HG03460 (cell line): Measurements from ENCODE around the gene KIAA1671.
"Not testable (repeated sequence)": the region's sequence is repeated elsewhere in the genome, so short reads cannot be mapped to it uniquely, and the experiment has no call there.

Source experiments
- ATAC-seq: cut with Tn5 transposase; IDR thresholded peaks from one replicate; pipeline ENCODE4 v1.9.1; 2021; ENCODE audit not compliant: unreplicated experiment

The KIAA1671 gene

GRCh38 chr22:25183949-25184619, 231.6 kb downstream of the KIAA1671 start:
- no peak for ATAC-seq

GRCh38 chr22:25186140-25186539, 233.6 kb downstream of the KIAA1671 start:
- no peak for ATAC-seq

DNA sequence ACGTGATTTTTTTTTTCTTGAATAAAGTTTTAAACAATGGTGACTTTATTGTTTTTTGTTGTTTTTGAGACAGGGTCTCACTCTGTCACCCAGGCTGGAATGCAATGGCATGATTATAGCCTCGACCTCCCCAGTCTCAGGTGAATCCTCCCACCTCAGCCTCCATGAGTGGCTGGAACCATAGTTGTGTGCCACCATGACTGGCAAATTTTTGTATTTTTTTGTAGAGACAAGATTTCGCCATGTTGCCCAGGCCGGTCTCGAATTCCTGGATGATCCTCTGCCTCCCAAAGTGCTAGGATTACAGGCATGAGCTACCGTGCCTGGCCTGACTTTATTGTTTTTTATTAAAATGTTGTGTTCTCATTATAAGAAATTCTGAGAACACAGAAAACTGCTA, 235.0 kb downstream of the KIAA1671 start:
- ATAC-seq: no peak

DNA sequence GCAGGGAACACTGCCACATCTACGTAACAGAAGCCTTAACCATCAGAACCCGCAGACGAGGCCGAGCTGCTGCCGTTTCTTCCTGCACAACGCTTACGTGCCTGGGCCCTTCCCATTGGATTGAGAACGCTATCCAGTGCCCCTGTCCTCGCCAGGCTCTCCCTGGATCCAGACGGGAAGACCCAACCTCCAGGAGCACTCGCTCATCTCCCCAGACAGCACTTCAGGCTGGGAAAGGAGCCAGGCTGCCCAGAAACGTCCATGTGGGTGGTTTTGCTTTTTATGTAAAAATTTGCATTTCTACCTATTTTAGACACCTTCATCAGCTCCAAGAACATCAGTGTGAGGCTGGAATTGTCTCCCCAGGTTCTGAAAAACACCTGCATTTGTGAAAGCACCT, 239.9 kb downstream of the KIAA1671 start:
- ATAC-seq: no peak

- no peak for ATAC-seq
These were observed 240.6 kb downstream of the KIAA1671 start for GRCh38 chr22:25193130-25193529.

- ATAC-seq: no peak
These were observed 241.0 kb downstream of the KIAA1671 start for GRCh38 chr22:25193548-25193947.

DNA sequence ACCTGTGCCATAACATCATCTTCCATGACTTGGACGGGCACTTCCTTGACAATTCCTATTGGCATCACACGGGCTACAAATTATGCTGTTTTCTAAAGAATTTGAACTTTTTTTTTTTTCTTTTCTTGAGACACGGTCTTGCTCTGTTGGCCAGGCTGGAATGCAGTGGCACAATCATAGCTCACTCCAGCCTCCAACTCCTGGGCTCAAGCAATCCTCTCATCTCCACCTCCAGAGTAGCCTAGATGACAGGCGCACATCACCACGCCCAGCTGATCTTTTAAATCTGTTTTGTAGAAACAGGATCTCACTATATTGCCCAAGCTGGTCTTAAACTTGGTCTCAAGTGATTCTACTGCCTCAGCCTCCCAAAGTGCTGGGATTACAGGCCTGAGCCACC, 243.8 kb downstream of the KIAA1671 start:
- ATAC-seq: no peak

GRCh38 chr22:25197340-25197739, 244.8 kb downstream of the KIAA1671 start:
- ATAC-seq: no peak

GRCh38 chr22:25199731-25200520, 247.4 kb downstream of the KIAA1671 start, which contains the start of gene CRYBB3:
CRYBB3 (plus strand) TSS chr22:25199858; CDS start chr22:25201397, 1,539 bp downstream.
- ATAC-seq: no peak

- no peak for ATAC-seq
These were observed 248.5 kb downstream of the KIAA1671 start for GRCh38 chr22:25200967-25201366.

DNA sequence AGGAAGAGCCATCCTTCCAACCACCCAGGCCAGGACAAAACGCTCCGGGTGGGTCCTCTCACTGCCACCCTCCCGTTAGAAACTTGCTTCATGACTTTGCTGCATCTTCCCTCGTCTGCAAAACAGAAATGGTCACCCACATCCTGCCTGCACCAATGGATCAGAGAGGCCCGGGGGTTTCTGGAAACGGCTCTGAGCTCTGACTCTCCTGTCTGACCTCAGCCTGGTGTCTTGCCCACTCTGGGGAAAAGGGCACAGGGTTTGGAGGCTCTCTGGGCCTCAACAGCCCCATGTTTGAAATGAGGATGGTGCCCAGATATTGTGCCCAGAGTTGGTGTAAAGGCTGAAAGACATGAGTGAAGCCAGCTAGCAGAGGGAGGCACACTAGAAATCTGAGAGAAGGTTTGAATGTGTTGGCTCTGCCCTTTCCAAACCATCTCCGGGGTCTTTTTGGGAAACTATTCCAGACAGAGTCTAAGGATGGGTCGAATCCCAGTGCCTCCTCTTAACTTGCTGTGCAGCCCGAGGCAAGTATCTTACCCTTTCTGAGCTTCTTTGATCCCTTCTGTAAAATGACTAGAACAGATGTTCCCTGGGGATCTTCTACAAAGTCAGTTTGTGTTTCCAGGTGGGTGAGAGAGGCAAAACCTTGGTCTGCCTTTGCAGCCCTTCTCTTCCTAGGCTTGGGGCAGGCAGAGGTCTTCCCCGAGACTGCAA, 249.2 kb downstream of the KIAA1671 start:
- ATAC-seq: no peak

GRCh38 chr22:25202290-25202921, 249.9 kb downstream of the KIAA1671 start:
- no peak for ATAC-seq

GRCh38 chr22:25203082-25203481, 250.6 kb downstream of the KIAA1671 start:
- no peak for ATAC-seq

DNA sequence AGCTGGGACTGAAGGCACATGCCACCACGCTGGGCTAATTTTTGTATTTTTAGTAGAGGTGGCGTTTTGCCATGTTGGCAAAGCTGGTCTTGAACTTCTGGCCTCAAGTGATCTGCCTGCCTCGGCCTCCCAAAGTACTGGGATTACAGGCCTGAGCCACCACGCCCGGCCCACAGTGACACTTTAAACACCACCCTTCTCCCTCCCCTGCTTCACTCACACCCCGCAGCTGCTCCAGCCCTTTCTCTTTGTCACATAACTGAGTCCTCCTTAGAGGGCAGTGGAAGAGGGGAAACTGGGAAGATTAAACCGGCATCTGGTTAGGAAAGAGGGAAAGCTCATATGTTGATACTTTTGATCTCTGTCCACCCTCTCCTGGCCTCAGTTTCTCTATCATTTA, 252.0 kb downstream of the KIAA1671 start:
- not testable (repeated sequence) for ATAC-seq

GRCh38 chr22:25205847-25206246, 253.3 kb downstream of the KIAA1671 start:
- no peak for ATAC-seq

DNA sequence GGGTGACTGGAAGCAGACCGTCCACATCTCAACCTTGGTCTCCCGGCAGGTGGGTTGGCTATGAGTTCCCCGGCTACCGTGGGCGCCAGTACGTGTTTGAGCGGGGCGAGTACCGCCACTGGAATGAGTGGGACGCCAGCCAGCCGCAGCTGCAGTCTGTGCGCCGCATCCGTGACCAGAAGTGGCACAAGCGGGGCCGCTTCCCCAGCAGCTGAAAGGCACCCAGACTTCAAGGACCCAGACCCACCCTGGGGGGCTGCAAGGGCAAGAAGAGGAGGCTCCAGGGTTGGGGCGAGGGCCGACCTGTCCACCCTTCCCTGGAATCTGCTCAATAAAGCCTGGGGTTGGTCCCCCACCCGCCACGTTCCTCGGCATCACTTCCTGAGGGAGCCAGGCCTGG, 254.5 kb downstream of the KIAA1671 start:
- ATAC-seq: no peak

DNA sequence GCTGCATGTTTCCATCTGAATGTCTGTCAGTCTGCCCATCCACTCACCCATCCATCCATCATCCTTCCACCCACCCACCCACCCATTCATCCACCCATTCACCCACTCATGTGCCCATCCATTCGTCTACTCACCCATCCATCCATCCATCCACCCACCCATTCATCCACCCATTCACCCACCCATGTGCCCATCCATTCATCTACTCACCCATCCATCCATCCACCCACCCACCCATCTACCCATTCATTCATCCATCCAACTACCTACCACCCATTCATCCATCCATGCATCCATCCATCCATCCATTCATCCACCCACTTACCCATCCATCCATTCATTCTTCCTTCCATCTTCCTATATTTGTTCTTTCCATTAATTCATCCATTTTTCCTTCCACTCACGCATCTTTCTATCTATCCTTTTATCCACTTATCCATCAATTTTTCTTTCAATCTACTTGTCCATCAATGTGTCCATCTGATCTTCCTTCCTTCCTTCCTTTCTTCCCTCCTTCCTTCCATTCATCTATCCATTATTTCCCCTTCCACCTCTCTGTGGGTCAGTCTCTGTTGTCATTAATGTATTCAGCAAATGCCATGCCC, 255.1 kb downstream of the KIAA1671 start:
- no peak for ATAC-seq

GRCh38 chr22:25208328-25208727, 255.8 kb downstream of the KIAA1671 start:
- ATAC-seq: no peak

- ATAC-seq: no peak
These were observed 256.4 kb downstream of the KIAA1671 start for GRCh38 chr22:25208743-25209505.

DNA sequence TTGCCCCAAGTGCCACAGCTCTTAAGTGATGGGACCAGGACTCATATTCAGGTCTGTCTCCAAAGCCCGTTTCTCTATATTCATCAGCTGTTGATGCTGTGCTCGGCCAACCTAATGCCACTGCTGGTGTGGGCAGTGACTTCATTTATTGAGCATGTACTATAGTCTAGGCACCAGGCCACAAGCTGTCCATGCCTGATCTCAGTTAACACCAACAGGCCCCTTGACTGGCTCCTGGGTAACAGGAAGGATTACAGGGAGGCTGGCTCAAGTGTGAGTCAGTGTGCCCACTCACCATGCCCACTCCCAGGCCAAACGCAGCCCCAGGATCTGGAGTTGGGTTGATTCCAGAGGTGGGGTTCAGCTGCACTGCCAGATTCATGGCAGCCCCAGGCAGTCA, 258.3 kb downstream of the KIAA1671 start:
- ATAC-seq: no peak
